ENCODE results near the gene CDKAL1. TPM values are rescaled to one million over a fixed set of nuclear protein-coding genes. Genes with fewer than 3 reads are reported as not detected.

Gene CDKAL1
- total and polyA plus RNA-seq, 4 donors: 2.0 to 12.9 (median 6.7) TPM

DNA sequence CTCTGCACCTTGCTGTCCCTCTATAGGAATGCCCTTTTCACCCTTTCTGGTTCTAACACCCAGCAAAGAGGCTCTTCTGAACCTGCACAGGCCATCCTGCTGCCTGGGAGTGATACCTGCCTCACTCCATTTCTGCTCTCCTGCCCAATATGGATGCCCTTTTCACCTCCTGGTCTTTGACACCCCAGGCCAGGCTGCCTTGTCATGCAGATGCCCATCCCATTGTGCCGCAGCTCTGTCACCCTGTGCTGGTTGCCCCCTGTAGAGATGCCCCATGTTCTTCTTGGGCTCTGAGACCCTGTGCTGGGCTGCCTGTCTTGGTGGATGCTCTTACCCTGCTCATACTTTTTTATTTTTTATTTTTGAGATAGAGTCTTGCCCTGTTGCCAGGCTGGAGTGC, 95.3 kb downstream of the CDKAL1 start:
- no peak for TF ChIP-seq SP1 (IDR thresholded peaks at IDR 0.05)
- no peak for TF ChIP-seq REST (IDR thresholded peaks at IDR 0.05)
- TF ChIP-seq TAF1 (conservative IDR thresholded peaks at IDR 0.05): no peak
- TF ChIP-seq JUND (IDR thresholded peaks at IDR 0.05): no peak
- no peak for TF ChIP-seq RXRA (IDR thresholded peaks at IDR 0.05)
- no peak for TF ChIP-seq YY1 (IDR thresholded peaks at IDR 0.05)
- Histone ChIP-seq H3K27me3 (ENCODE audit: control insufficient read depth in 4 of 4, insufficient read depth in 4 of 4, low read length in 3 of 4) (no peaks in the 10 kb centered on the region), H3K4me3 (ENCODE audit: low read depth in 1 of 3, low read length in 3 of 3) (no peak overlapping the region), H3K9me3 (ENCODE audit: control insufficient read depth in 4 of 4, low read length in 3 of 4) (no peaks in the 10 kb centered on the region), H3K27ac (ENCODE audit: low read depth in 1 of 2, low read length in 2 of 2) (no peak overlapping the region), H3K36me3 (ENCODE audit: control insufficient read depth in 4 of 4, insufficient read depth in 3 of 4, low read depth in 1 of 4, low read length in 3 of 4) (no peaks in the 10 kb centered on the region), H3K9ac (ENCODE audit: low read depth in 1 of 2, low read length in 2 of 2) (no peak overlapping the region), H3K4me1 (ENCODE audit: control insufficient read depth in 4 of 4, insufficient read depth in 4 of 4, low read length in 3 of 4) (peaks cover 0 to 3% (median 0%) of the 10 kb centered on the region in 4 donors)
- no peak for DNase-seq (ENCODE audit: low spot score)
- WGBS: 100% methylated on average over 1 of the region's 1 CpG

DNA sequence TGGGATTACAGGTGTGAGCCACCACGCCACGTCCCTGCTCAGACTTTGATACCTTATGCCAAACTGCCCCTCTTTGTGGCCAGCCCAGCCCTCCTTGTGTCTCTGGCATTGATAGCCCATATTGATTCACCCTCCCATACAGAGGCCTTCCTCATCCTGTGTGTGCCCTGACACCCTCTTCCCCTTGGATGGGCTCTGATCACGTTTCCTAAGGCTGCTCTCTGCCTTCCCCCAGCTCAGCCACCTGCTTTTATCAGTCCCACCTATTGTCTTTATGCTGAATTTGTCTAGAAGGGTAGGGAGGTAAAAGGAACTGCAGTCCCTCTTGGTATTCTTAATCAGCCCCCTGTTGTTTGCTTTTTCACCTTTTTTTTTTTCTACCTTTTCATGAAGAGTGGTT, 95.9 kb downstream of the CDKAL1 start:
- Histone ChIP-seq H3K9me3 (ENCODE audit: control insufficient read depth in 4 of 4, low read length in 3 of 4) (no peaks in the 10 kb centered on the region), H3K36me3 (ENCODE audit: control insufficient read depth in 4 of 4, insufficient read depth in 3 of 4, low read depth in 1 of 4, low read length in 3 of 4) (no peaks in the 10 kb centered on the region), H3K27ac (ENCODE audit: low read depth in 1 of 2, low read length in 2 of 2) (no peak overlapping the region), H3K27me3 (ENCODE audit: control insufficient read depth in 4 of 4, insufficient read depth in 4 of 4, low read length in 3 of 4) (no peaks in the 10 kb centered on the region), H3K4me3 (ENCODE audit: low read depth in 1 of 3, low read length in 3 of 3) (no peak overlapping the region), H3K9ac (ENCODE audit: low read depth in 1 of 2, low read length in 2 of 2) (no peak overlapping the region), H3K4me1 (ENCODE audit: control insufficient read depth in 4 of 4, insufficient read depth in 4 of 4, low read length in 3 of 4) (peaks cover 0 to 3% (median 0%) of the 10 kb centered on the region in 4 donors)
- 87% methylated on average over 3 of the region's 3 CpGs for WGBS
- DNase-seq (ENCODE audit: low spot score): no peak
- TF ChIP-seq REST (IDR thresholded peaks at IDR 0.05): no peak
- TF ChIP-seq EGR1 (IDR thresholded peaks at IDR 0.05; ENCODE audit: low read depth in 2 of 2): no peak
- TF ChIP-seq NR2F2 (IDR thresholded peaks at IDR 0.05): no peak
- TF ChIP-seq, protein P1, sequence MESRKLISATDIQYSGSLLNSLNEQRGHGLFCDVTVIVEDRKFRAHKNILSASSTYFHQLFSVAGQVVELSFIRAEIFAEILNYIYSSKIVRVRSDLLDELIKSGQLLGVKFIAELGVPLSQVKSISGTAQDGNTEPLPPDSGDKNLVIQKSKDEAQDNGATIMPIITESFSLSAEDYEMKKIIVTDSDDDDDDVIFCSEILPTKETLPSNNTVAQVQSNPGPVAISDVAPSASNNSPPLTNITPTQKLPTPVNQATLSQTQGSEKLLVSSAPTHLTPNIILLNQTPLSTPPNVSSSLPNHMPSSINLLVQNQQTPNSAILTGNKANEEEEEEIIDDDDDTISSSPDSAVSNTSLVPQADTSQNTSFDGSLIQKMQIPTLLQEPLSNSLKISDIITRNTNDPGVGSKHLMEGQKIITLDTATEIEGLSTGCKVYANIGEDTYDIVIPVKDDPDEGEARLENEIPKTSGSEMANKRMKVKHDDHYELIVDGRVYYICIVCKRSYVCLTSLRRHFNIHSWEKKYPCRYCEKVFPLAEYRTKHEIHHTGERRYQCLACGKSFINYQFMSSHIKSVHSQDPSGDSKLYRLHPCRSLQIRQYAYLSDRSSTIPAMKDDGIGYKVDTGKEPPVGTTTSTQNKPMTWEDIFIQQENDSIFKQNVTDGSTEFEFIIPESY (IDR thresholded peaks at IDR 0.05): no peak
- TF ChIP-seq SP1 (IDR thresholded peaks at IDR 0.05): no peak
- no peak for TF ChIP-seq JUND (IDR thresholded peaks at IDR 0.05)
- no peak for TF ChIP-seq GABPA (IDR thresholded peaks at IDR 0.05 in 1 of 2, conservative IDR thresholded peaks at IDR 0.05 in 1 of 2)
- TF ChIP-seq RXRA (IDR thresholded peaks at IDR 0.05): no peak
- TF ChIP-seq, protein P2, sequence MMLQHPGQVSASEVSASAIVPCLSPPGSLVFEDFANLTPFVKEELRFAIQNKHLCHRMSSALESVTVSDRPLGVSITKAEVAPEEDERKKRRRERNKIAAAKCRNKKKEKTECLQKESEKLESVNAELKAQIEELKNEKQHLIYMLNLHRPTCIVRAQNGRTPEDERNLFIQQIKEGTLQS (IDR thresholded peaks at IDR 0.05): no peak
- no peak for TF ChIP-seq YY1 (IDR thresholded peaks at IDR 0.05)

All from liver (tissue), 9 donors.